Activated CD8-positive, alpha-beta T cell treated with anti-CD3 and anti-CD28 coated beads for 36 hours (primary cell): ENCODE data around the gene PRPH. TPM values are rescaled to one million over a fixed set of nuclear protein-coding genes. Genes with fewer than 3 reads are reported as not detected.
"Not testable (repeated sequence)": the region's sequence is repeated elsewhere in the genome, so short reads cannot be mapped to it uniquely, and the experiment has no call there.

ENCODE experiments used
- ATAC-seq: fragments of 200-7000 bp; cut with Tn5 transposase; one replicate; pipeline ENCODE4 v1.10.0; 2021; ENCODE audit warnings: mild to moderate bottlenecking, moderate library complexity
- CTCF ChIA-PET: fragments of 350-600 bp; sonication (Branson Sonifier 250); formaldehyde crosslinking; loops from one replicate; lab custom pipeline; 2021; ENCODE audit warnings: antibody characterized with exemption; lab: Charles Lee
- POLR2A ChIA-PET: fragments of 350-600 bp; sonication (Branson Sonifier 250); formaldehyde crosslinking; loops from one replicate; lab custom pipeline; 2021; ENCODE audit warnings: antibody characterized with exemption; lab: Charles Lee
- DNase-seq: peaks from one replicate; pipeline ENCODE4 v3.0.0-alpha.2; 2020
- H3K27ac Mint-ChIP-seq: one replicate; pipeline ENCODE4 v1.8.0; 2021; ENCODE audit warnings: mild to moderate bottlenecking, mixed read lengths
- H3K27me3 Mint-ChIP-seq: one replicate; pipeline ENCODE4 v1.8.0; 2021; ENCODE audit warnings: mixed read lengths
- H3K36me3 Mint-ChIP-seq: one replicate; pipeline ENCODE4 v1.8.0; 2021; ENCODE audit warnings: low read depth, mixed read lengths
- H3K4me1 Mint-ChIP-seq: one replicate; pipeline ENCODE4 v1.8.0; 2021; ENCODE audit warnings: low read depth, mixed read lengths
- H3K4me3 Mint-ChIP-seq: one replicate; pipeline ENCODE4 v1.8.0; 2021; ENCODE audit warnings: mild to moderate bottlenecking, moderate library complexity, mixed read lengths
- H3K9me3 Mint-ChIP-seq: one replicate; pipeline ENCODE4 v1.8.0; 2021; ENCODE audit warnings: mixed read lengths
- intact Hi-C: fragments of 100-400 bp; cut with micrococcal nuclease; formaldehyde crosslinking; loops from one replicate; pipeline ENCODE4 v1.10.0; 2022
- total RNA-seq, 2 experiments: library from RNA; stranded (reverse); gene quantifications; one replicate each; pipeline ENCODE4 v1.2.3, GENCODE V29; 2021
- TF ChIP-seq, protein P1 (sequence below): fragments of 200-600 bp; IDR thresholded peaks from one replicate; pipeline ENCODE4 v1.8.0; 2022; ENCODE audit warnings: antibody characterized with exemption, mild to moderate bottlenecking

PRPH gene
- total RNA-seq, 2 experiments from 2014 or later, result not detected

DNA sequence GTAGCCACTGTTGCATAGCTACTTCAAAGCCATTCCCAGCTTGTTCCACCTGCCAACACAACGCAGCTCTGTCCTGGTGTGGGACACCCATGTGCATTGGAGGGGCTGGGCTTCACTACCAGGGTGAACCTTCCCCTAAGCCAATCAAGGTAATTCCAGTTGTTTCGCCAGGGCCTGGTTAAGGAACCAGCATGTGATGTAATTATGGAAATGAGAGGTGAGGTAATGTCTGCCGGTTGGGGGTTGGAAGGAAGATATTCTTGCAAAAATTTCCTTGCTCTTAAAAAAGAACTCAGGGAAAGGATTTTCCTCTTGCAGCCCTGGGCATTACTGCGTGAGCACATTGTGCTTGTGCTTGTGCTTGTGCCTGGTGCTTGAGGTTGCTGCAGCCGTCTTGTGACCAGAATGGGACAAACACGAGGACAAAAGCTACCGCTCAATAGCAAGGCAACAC lies 15.2 kb upstream of the PRPH start:
- H3K27ac Mint-ChIP-seq, result no peak overlapping the region
- no peak overlapping the region for H3K4me3 Mint-ChIP-seq
- H3K36me3 Mint-ChIP-seq, result no peaks in the 10 kb centered on the region
- POLR2A ChIA-PET, result interaction anchor here (1.0 to 1.4 kb wide), 3 partner anchors 9 to 15 kb away, joined by 3 to 4 read pairs (median 3); partner anchors contain the start of gene PRPH
- no peaks in the 10 kb centered on the region for H3K9me3 Mint-ChIP-seq
- intact Hi-C loops, result no loop called here
- TF ChIP-seq, protein P1, sequence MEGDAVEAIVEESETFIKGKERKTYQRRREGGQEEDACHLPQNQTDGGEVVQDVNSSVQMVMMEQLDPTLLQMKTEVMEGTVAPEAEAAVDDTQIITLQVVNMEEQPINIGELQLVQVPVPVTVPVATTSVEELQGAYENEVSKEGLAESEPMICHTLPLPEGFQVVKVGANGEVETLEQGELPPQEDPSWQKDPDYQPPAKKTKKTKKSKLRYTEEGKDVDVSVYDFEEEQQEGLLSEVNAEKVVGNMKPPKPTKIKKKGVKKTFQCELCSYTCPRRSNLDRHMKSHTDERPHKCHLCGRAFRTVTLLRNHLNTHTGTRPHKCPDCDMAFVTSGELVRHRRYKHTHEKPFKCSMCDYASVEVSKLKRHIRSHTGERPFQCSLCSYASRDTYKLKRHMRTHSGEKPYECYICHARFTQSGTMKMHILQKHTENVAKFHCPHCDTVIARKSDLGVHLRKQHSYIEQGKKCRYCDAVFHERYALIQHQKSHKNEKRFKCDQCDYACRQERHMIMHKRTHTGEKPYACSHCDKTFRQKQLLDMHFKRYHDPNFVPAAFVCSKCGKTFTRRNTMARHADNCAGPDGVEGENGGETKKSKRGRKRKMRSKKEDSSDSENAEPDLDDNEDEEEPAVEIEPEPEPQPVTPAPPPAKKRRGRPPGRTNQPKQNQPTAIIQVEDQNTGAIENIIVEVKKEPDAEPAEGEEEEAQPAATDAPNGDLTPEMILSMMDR, result no peak
- H3K4me1 Mint-ChIP-seq, result no peaks in the 10 kb centered on the region
- H3K27me3 Mint-ChIP-seq, result peaks cover 9% of the 10 kb centered on the region
- CTCF ChIA-PET, result interaction anchor here (1.1 to 2.0 kb wide), 6 partner anchors 10 to 79 kb away, joined by 3 to 11 read pairs (median 6); no protein-coding TSS in a partner anchor
- DNase-seq, result no peak
- ATAC-seq, result no peak

GRCh38 chr12:49280545-49280944 lies 14.4 kb upstream of the PRPH start:
- DNase-seq, intact Hi-C loops, H3K36me3 Mint-ChIP-seq, H3K4me1 Mint-ChIP-seq, H3K4me3 Mint-ChIP-seq, H3K27ac Mint-ChIP-seq, H3K9me3 Mint-ChIP-seq, ATAC-seq, H3K27me3 Mint-ChIP-seq: not testable (repeated sequence)
- ChIA-PET CTCF (interaction anchor here (1.4 to 2.0 kb wide), 2 partner anchors 9 to 76 kb away, joined by 3 to 11 read pairs; no protein-coding TSS in a partner anchor), POLR2A (interaction anchor here (1.4 kb wide), 1 partner anchor 10 kb away, joined by 4 read pairs; no protein-coding TSS in a partner anchor)

GRCh38 chr12:49282302-49282701 lies 12.6 kb upstream of the PRPH start:
- DNase-seq, result no peak
- intact Hi-C loops, result no loop called here
- no peak overlapping the region for H3K4me3 Mint-ChIP-seq

DNA sequence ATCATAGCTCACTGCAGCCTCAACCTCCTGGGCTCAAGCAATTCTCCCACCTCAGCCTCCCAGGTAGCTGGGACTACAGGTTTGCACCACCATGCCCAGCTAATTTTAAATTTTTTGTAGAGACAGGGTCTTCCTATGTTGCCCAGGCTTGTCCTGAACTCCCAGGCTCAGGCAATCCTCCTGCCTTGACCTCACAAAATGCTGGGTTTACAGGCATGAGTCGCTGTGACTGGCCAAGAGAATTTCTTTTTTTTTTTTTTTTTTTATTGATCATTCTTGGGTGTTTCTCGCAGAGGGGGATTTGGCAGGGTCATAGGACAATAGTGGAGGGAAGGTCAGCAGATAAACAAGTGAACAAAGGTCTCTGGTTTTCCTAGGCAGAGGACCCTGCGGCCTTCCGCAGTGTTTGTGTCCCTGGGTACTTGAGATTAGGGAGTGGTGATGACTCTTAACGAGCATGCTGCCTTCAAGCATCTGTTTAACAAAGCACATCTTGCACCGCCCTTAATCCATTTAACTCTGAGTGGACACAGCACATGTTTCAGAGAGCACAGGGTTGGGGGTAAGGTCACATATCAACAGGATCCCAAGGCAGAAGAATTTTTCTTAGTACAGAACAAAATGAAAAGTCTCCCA lies 12.1 kb upstream of the PRPH start:
- ChIA-PET CTCF (interaction anchor here (1.1 to 5.0 kb wide), 3 partner anchors 13 to 76 kb away, joined by 3 to 29 read pairs (median 5); partner anchors contain the start of gene PRPH), POLR2A (interaction anchor here (0.6 kb wide), 2 partner anchors 10 to 205 kb away, joined by 3 read pairs; no protein-coding TSS in a partner anchor)
- H3K36me3 Mint-ChIP-seq, H3K27ac Mint-ChIP-seq, H3K9me3 Mint-ChIP-seq, H3K4me1 Mint-ChIP-seq, intact Hi-C loops, H3K4me3 Mint-ChIP-seq, ATAC-seq, DNase-seq: not testable (repeated sequence)
- peaks cover 19% of the 10 kb centered on the region for H3K27me3 Mint-ChIP-seq

More at GRCh38 chr12:49282302-49282701, 12.6 kb upstream of the PRPH start:
- no peak for ATAC-seq
- Mint-ChIP-seq H3K27me3 (peaks cover 17% of the 10 kb centered on the region), H3K4me1 (no peaks in the 10 kb centered on the region), H3K36me3 (no peaks in the 10 kb centered on the region), H3K27ac (no peak overlapping the region), H3K9me3 (no peaks in the 10 kb centered on the region)
- POLR2A ChIA-PET, result interaction anchor here (0.6 kb wide), 2 partner anchors 9 to 204 kb away, joined by 3 read pairs; no protein-coding TSS in a partner anchor
- CTCF ChIA-PET, result interaction anchor here (1.1 to 1.7 kb wide), 4 partner anchors 60 to 76 kb away, joined by 3 to 5 read pairs (median 3); partner anchors contain the start of gene DNAJC22
- TF ChIP-seq, protein P1, result no peak

GRCh38 chr12:49283541-49284429 lies 11.2 kb upstream of the PRPH start:
- DNase-seq, result no peak
- Mint-ChIP-seq H3K36me3 (no peaks in the 10 kb centered on the region), H3K4me1 (no peaks in the 10 kb centered on the region), H3K27me3 (peaks cover 23% of the 10 kb centered on the region), H3K27ac (no peak overlapping the region), H3K9me3 (no peaks in the 10 kb centered on the region), H3K4me3 (no peak overlapping the region)
- intact Hi-C loops, result no loop called here
- no peak for ATAC-seq
- TF ChIP-seq, protein P1, result no peak
- CTCF ChIA-PET, result interaction anchor here (0.6 to 9.7 kb wide), 5 partner anchors 12 to 74 kb away, joined by 3 to 145 read pairs (median 29); partner anchors contain the start of genes C1QL4, DNAJC22 and PRPH
- POLR2A ChIA-PET, result interaction anchor here (0.9 to 1.3 kb wide), 2 partner anchors 11 to 14 kb away, joined by 3 to 4 read pairs; no protein-coding TSS in a partner anchor
